ENCODE data around the gene ZCWPW1.

The ZCWPW1 gene, protein sequence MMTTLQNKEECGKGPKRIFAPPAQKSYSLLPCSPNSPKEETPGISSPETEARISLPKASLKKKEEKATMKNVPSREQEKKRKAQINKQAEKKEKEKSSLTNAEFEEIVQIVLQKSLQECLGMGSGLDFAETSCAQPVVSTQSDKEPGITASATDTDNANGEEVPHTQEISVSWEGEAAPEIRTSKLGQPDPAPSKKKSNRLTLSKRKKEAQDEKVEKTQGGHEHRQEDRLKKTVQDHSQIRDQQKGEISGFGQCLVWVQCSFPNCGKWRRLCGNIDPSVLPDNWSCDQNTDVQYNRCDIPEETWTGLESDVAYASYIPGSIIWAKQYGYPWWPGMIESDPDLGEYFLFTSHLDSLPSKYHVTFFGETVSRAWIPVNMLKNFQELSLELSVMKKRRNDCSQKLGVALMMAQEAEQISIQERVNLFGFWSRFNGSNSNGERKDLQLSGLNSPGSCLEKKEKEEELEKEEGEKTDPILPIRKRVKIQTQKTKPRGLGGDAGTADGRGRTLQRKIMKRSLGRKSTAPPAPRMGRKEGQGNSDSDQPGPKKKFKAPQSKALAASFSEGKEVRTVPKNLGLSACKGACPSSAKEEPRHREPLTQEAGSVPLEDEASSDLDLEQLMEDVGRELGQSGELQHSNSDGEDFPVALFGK

DNA sequence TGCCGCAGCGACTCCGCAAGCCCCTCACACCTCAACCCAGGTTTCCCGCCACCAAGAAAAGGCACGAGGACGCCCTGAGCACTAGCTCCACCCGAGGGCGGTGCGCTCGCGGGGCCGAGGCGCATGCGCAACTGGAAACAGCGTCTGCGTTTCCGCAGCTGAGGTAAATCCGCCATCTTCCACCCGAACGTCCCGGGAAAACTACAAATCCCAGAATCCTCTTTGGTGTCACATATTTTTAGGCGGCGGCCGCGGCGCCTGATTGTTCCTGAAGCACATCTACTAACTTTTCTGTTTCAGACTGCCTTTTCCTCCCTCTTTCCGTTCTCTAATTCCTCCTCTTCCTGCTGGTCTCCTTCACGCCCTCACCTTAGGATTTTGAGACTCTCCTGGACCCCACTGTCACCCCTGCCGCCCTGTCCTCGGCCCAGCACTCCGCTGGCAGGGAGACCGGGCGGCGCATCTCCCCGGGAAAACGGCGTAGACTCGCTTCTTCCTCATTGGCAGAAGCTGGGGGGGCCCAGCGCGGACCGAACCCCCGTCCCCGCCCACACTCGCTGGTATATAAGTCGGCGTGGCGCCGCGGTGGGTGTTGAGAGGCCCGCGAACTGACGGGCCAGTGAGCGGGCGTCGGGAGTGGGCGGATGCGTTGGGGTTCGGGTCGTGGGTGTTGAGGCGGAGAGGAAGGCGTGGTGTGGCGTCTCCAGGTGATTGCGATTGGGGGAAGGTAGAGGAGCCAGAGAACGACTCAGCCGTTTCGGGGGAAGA is at the start of gene ZCWPW1:
ZCWPW1 (minus strand) TSS at position 505 of the 768 bp plus-strand sequence. CDS start 8,054 bp downstream, outside the sequence.
- in situ Hi-C loops (cut with MboI; ENCODE audit: low sequenced_read_pairs) = no loop called here

DNA sequence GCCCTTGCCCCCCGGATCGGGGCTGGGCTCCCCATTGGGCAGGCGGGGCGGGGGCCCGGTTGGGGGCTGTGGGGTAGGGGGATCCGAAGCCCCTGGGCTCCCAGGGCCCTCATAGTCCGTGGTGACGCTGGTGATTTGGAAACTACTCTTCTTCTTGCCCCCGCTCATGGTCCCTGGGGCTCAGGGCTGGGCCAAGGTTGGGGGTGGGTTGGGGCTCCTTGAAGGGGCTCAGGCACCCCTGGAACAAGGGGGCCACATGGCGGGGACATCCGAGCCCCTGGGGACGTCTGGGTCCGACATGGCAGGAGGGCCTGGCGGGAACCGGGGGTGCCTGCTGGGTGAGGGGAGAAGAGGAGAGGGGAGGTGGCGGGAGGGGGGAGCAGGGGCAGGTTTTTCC is 49.4 kb upstream of the ZCWPW1 start:
- in situ Hi-C loops (cut with MboI; ENCODE audit: low sequenced_read_pairs) = loop anchor here (10.0 kb wide), 1 partner anchor 87 kb away; no protein-coding TSS in a partner anchor

DNA sequence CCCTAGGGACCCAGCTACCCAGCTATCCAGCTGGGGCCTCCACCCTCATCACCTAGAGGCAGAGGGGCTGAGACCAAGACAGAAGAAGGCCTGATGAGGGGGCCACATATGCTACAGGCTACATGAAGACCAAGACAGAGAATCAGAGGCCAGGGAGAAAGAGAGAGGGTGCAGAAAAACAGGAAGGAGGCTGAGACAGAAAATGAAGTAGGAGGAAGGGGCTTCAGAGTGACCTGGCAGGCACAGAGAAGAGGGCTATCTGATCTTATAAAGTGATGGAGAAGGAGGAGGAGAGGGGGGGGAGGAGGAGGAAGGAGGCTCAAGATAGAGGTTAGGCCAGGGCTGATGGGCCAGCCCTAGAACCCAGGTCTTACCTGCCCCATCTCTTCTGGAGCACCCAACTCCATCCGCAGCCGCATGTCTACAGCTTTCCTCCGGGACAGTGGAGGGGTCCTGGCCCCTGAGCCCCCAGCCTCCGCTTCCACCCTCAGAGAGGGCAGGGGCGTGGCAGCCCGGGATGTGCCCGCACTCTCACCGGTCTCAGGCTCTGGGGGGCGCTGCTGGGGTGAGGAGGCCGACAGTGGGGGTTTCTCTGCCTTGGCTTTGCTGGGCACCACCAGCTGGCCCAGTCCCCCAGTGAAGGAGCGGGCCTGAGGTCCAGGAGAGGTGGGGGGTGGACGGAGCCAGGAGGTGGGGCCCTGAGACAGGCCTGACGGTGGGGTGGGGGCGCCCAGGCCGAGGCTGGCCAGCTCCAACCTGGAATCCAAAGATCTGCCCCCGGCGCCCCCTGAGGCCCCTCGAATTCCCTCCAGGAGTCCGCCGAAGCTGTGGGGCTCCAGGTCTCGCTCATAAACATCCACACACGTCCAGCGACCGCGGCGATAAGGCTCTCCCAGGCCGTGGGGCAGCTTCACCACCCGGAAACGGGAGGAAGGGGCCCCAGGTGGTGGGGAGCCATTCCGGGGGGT is 48.7 kb upstream of the ZCWPW1 start:
- in situ Hi-C loops (cut with MboI; ENCODE audit: low sequenced_read_pairs) = loop anchor here (10.0 kb wide), 1 partner anchor 88 kb away; no protein-coding TSS in a partner anchor

DNA sequence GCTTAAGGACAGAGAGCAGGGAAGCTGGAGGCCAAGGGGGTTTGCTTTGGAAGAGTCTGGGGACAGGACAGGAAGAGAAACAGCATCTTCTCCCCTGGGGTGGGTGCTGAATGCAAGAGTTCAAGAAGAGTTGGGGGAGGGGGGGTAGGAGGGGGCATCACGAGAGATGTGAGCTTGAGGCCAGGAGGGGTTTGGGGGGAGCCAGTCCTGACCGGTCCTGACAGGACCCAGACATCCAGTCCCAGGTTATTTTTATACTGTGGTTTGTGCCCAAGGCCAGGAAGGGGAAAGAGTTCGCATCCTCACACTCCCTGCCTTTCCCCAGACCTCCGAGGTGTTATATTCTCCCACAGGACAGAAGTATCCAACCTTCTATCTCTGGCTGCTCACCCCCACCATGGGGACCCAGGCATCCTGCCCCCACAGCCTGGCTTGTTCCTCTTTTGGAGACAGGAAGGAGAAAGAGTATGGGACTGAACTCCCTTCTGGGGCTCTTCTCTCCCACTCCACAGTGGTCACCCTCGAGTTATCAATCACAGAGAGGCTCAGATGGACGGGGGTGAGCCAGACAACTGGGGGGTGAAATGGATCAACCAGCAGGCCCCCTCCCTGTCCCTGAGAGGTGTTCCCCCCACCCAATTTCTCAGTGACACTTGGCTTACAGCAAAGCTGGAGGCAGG is 47.7 kb upstream of the ZCWPW1 start:
- in situ Hi-C loops (cut with MboI; ENCODE audit: low sequenced_read_pairs) = loop anchor here (10.0 kb wide), 1 partner anchor 89 kb away; no protein-coding TSS in a partner anchor

DNA sequence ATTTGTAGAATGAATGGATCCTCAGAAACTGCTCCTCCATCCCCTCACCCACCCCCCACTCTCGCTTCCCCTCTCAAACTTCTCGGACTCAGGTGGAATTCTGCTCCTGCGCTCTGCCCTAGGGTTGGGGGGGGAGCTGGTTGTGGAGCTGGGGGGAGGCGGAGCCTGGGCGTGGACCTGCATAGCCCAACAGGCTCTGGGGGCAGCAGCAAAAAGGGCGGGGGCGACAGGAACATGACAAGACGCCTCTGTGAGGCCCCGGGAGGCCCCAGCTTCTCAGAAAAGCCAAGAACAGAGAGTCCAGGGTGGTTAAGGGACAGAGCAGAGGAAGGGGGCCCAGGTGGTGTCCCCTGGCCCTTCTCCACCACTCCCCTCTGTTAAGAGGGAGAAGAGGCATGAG is 47.0 kb upstream of the ZCWPW1 start:
- in situ Hi-C loops (cut with MboI; ENCODE audit: low sequenced_read_pairs) = loop anchor here (10.0 kb wide), 1 partner anchor 89 kb away; no protein-coding TSS in a partner anchor

DNA sequence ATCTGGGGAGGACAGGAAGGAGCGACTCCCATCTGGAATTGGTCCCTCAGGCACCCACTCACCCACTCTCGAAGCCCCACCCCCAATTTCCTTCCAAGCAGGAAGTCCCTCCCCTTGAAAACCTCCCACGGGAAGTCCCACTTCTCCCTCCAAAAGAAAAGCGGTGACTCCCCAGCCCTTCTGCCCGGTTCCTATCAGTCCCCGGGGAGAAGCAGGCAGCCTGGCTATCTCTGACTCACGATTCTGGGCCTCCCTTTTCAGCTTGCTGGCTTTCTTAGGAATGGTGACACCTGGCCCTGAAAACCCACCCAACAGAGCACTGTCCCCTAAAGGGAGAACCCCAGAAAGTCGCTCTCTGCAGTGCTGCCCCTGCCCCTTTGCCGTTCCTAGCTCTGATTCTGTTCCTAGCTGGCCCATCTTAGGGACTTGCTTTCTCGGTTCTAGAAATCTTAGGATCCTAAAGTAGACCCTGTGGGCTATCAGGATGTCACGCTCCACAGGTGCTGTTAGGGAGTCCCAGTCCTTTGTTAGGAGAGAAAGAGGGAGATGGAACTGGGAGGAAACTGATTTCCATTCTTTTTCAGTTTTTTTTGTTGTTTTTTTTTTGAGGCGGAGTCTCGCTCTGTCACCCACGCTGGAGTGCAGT is 44.5 kb upstream of the ZCWPW1 start:
- in situ Hi-C loops (cut with MboI; ENCODE audit: low sequenced_read_pairs) = loop anchor here (10.0 kb wide), 1 partner anchor 92 kb away; no protein-coding TSS in a partner anchor

DNA sequence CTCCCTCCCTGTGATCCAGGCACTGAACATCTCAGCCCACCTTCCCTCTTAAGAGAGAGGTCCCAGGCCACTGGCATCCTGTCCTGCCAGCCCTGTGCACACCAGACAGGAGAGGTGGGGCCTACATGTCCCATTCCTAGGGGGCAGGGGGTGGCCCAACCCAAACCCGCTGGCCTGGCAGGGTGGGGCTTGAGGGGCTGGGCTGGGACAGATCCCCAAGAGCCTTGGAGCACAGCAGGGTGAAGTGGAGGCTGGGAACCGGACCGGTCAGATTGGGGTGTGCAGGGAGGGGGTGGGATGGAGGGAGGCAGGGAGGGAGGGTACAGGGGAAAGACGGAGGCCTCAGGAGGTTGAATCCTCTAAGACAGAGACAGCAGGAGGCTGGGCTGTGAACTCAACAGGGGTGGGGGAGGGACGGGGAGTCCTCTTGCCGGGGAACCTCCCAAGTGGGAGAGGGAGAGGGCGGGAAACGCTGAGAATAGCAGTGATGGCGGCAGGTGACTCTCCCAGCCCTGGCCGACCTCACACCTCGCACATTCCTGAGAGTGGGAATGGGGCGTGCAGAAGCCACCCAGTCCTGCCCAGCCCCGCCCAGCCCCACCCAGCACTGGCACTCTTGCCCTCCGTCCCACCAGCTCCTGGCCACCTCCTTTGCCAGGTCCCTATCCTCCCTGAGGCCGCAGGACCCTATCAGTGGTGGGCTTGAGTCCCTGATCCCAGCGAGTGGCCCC is 43.8 kb upstream of the ZCWPW1 start:
- in situ Hi-C loops (cut with MboI; ENCODE audit: low sequenced_read_pairs) = loop anchor here (10.0 kb wide), 1 partner anchor 93 kb away; no protein-coding TSS in a partner anchor

DNA sequence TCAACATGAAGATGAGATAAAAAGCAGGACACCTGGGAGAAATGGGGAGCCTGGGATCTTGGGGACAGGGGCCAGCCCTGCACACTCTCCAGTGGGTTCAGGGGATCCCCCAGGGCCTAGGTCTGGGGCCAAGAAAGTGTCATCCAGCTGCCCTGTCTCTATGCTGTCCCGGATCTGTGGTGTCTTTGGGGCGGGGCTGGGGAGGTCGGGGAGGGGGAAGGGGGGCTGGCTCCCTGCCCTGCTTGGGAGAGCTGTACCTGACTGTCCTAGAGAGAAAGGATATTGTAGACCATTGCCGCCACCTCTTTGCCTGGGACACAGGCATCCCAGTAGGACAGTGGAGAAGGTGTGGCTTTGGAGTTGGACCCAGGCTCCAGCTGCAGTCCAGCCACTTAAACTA is 42.5 kb upstream of the ZCWPW1 start:
- in situ Hi-C loops (cut with MboI; ENCODE audit: low sequenced_read_pairs) = loop anchor here (10.0 kb wide), 1 partner anchor 94 kb away; no protein-coding TSS in a partner anchor

DNA sequence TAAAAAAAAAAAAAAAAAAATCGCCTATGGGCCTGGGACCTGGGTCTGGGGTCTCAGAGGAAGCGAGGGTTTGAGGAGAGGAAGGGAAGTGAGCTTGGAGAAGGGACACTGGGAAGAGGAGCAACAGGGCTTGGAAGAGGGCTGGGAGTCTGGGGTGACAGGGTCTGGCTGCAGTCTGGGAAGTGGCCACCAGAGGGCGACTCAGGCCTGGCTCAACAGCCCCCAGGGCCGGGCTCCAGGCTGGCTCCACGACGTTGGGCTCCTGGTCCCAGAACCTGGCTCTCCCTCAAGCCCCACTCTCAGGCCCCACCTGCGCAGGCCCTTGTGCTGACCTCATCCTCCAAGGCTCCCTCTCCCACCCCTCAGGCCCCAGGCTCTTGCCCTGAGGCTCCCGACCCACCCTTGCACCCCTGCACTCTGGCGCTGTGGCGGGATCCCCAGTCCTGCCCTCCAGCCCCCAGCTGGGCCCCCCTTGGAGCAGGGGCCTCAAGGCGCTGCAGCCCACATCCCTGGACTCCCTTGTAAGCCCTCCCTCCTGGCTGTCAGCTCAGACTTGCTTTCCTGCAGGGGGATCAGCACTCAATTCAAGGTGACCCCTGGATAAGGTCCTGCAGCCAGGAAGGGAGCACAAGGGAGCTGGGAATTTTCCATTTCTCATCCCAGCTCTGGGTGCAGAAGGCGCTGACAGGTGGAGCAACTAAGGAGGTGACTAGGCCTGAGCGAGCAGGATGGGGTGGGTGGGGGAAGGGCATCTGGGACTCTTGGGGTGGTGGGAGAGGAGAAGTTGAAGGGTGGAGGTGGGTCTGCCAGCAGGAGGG is 40.9 kb upstream of the ZCWPW1 start:
- in situ Hi-C loops (cut with MboI; ENCODE audit: low sequenced_read_pairs) = loop anchor here (10.0 kb wide), 1 partner anchor 95 kb away; no protein-coding TSS in a partner anchor

DNA sequence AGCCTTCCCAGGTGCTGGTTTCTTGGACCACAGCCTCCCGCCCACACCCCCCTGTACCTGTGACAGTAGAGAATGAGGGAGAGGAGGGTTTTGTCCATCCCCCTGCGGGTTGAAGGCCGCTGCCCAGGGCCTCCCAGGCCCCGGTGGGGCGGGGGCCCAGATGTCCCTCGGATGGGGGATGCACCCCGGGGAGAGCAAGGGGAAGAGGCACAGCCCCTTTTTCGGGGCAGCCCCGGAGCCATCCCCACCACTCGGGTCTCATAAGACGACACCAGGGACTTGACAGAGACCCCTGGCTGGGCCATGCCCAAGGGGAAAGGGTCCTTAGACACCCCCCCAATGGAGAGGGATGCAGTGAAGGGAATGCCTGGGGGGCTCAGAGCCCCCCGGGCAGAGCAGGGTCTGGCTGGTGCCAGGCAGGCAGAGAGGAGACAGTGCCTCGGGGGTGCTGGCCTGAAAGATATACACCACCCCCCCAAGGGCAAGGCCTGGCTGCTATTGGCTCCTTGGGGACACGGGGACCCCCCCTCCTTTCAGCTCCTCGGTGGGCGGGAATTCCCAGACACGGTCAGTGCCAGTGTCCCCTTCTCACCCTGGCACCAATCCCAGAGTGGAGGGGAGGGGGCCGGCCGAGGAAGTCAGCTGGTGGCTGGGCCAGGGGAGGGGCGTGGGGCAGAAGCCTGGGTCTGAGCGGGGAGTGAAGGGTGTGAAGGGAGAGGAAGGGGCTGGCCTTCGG is 39.3 kb upstream of the ZCWPW1 start:
- in situ Hi-C loops (cut with MboI; ENCODE audit: low sequenced_read_pairs) = no loop called here

DNA sequence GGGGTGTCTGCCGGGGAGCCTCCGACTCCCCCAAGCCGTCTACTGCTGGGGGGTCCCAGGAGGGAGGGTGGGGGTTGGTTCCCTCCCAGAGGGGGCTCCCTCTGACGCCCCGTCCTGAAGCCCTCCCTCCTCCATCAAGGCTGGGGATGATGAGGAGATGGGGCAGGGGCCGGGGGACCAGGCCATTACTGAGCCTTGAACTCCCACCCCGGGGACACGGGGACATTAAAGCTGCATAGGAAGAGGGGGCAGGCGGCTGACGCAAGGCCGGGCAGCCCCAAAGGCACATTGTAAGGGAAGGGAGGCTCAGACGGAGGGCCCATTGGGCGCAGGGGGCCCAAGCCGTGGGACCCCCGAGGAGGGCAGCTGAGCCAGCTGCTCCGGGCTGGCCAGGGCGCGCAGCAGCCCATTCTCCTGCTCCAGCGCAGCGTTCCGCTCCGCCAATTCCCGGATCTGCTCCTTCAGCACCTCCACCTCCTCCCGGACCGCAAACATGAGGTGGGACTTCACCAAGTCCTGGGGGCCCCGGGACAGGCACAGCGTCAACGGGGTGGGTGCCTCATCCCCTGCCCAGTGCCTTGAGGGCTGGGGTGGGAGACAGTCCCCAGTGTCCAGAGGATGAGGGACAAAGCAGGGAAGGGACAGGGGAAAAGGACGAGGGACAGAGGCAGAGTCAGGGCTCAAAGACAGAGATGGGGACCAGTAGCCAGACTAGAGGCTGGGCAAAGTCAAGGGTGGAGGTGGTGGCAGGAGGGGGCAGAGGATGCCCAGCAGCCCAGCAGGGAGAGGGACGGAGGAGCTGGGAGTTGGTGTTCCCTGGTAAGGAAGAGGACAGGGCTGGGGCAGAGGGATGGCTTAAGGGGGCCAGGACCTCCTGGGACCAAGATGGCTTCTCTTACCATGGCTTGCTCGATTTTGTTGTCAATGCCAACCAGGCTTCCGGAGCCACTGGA is 38.4 kb upstream of the ZCWPW1 start:
- in situ Hi-C loops (cut with MboI; ENCODE audit: low sequenced_read_pairs) = no loop called here

DNA sequence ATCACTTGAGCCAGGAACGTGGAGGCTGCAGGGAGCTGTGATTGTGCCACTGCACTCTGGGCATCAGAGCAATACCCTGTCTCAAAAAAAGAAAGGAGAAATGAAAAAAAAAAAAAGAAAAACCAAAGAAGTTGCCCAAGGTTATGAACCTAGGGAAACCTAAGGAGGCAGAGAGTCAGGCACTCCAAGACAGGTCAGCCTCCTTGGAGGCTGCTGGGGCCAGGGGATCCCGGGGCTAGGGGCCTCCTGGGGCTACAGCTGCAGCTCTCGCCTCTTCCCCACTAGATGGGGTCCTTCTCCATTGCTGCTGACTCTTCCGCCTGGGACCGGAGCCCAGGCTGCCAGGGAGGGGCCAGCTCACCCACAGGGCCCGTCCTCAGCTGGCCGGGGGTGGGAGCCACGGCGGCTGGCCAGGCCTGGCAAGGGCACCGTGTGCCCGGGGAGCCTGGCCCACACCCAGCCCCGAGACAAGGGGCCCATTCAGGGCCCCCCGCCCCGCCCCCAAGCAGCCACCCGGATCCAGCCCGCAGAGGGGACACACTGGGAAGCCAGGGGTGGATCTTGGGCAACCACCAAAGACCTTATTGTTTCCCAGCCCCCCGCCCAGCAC is 37.3 kb upstream of the ZCWPW1 start:
- in situ Hi-C loops (cut with MboI; ENCODE audit: low sequenced_read_pairs) = no loop called here

DNA sequence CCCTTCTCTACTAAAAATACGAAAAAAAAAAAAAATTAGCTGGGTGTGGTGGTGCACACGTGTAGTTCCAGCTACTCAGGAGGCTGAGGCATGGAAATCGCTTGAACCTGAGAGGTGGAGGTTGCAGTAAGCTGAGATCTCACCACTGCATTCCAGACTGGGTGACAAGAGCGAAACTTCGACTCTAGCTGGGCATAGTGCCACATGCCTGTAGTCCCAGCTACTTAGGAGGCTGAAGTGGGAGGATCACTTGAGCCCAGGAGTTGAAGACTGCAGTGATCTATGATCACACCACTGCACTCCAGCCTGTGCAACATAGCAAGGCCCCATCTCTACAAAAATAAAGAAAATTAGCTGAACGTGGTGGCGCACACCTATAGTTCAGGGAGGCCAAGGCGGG is 36.8 kb upstream of the ZCWPW1 start:
- in situ Hi-C loops (cut with MboI; ENCODE audit: low sequenced_read_pairs) = no loop called here

DNA sequence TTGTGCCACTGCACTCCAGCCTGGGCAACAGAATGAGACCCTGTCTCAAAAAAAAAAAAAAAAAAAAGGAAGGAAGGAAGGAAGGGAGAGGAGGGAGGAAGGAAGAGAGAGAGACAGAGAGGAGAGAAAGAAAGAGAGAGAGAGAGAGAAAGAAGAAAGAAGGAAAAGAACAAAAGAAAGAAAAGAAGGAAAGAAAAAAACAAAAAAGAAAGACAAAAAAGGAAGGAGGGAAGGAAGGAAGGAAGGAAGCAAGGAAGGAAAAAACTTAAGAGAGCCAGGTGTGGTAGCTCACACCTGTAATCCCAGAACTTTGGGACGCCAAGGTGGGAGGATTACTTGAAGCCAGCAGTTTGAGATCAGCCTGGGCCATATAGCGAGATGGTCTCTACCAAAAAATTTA is 36.3 kb upstream of the ZCWPW1 start:
- in situ Hi-C loops (cut with MboI; ENCODE audit: low sequenced_read_pairs) = no loop called here

DNA sequence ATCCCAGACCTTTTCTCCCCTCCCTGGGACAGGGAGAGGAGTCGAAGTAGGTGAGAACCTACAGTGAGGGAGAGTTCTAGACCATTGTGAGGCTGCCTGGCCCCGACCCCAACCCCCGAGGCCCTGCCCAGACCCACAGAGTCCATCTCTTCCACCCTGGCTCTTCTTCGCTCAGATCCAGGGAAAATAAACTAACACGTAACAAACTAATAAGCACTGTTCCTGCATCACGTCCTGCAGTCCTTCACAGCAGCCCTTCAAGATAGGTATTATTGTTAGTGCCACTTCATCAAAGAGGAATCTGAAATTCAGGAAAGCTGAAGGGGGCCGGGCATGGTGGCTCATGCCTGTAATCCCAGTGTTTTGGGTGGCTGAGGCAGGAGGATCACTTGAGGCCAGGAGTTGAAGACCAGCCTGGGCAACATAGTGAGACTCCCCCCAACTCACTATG is 35.7 kb upstream of the ZCWPW1 start, which contains the start of gene SPACDR:
SPACDR (minus strand) TSS at position 51 of the 451 bp plus-strand sequence. CDS start 235 bp downstream, outside the sequence.
- in situ Hi-C loops (cut with MboI; ENCODE audit: low sequenced_read_pairs) = no loop called here
